Measurements from ENCODE around the gene VTI1A. TPM values are rescaled to one million over a fixed set of nuclear protein-coding genes. Genes with fewer than 3 reads are reported as not detected.

VTI1A gene
- total RNA-seq, 6 experiments from 2014 or later: 23.6 to 27.9 (median 24.9) TPM

- TF ChIP-seq, protein P1, sequence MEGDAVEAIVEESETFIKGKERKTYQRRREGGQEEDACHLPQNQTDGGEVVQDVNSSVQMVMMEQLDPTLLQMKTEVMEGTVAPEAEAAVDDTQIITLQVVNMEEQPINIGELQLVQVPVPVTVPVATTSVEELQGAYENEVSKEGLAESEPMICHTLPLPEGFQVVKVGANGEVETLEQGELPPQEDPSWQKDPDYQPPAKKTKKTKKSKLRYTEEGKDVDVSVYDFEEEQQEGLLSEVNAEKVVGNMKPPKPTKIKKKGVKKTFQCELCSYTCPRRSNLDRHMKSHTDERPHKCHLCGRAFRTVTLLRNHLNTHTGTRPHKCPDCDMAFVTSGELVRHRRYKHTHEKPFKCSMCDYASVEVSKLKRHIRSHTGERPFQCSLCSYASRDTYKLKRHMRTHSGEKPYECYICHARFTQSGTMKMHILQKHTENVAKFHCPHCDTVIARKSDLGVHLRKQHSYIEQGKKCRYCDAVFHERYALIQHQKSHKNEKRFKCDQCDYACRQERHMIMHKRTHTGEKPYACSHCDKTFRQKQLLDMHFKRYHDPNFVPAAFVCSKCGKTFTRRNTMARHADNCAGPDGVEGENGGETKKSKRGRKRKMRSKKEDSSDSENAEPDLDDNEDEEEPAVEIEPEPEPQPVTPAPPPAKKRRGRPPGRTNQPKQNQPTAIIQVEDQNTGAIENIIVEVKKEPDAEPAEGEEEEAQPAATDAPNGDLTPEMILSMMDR (IDR thresholded peaks at IDR 0.05): no peak
- peak overlapping the region; percentile 46 for H3K4me3 Mint-ChIP-seq
- no peak for DNase-seq
- no peaks in the 10 kb centered on the region for H3K27me3 Mint-ChIP-seq (ENCODE audit: insufficient read depth)
- H3K36me3 Mint-ChIP-seq (ENCODE audit: low read depth): no peaks in the 10 kb centered on the region
- H3K9me3 Mint-ChIP-seq: no peaks in the 10 kb centered on the region
- H3K4me1 Mint-ChIP-seq (ENCODE audit: low read depth): peaks cover 41% of the 10 kb centered on the region
- H3K27ac Mint-ChIP-seq: peak overlapping the region; percentile 19
Measured at GRCh38 chr10:112525200-112525599, 78.2 kb downstream of the VTI1A start.

DNA sequence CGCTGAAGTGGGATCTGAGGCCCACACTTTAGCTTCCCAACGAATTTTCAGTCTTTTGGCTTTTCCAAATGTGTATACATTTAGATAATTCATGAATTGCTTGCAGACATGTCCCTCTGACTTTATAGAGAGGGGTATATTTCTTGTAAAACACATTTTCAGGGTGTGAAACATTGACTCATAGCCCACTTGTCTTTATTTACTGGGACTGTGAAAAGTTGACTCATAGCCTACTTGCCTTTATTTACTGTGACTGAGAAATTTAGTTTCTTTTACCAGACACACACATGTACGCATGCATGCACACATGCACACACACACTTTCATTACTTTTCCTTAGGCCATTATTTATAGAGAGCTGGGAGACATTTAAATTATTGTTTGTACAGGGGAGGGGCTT, 79.1 kb downstream of the VTI1A start:
- H3K9me3 Mint-ChIP-seq: no peaks in the 10 kb centered on the region
- peak; percentile 15 for DNase-seq
- peaks cover 36% of the 10 kb centered on the region for H3K4me1 Mint-ChIP-seq (ENCODE audit: low read depth)
- no peak overlapping the region for H3K4me3 Mint-ChIP-seq
- TF ChIP-seq, protein P1 (IDR thresholded peaks at IDR 0.05): no peak
- H3K36me3 Mint-ChIP-seq (ENCODE audit: low read depth): no peaks in the 10 kb centered on the region
- no peaks in the 10 kb centered on the region for H3K27me3 Mint-ChIP-seq (ENCODE audit: insufficient read depth)
- no peak overlapping the region for H3K27ac Mint-ChIP-seq

GRCh38 chr10:112526906-112527305, 79.9 kb downstream of the VTI1A start:
- H3K27me3 Mint-ChIP-seq (ENCODE audit: insufficient read depth): no peaks in the 10 kb centered on the region
- no peaks in the 10 kb centered on the region for H3K36me3 Mint-ChIP-seq (ENCODE audit: low read depth)
- no peak overlapping the region for H3K27ac Mint-ChIP-seq
- no peak for DNase-seq
- TF ChIP-seq, protein P1 (IDR thresholded peaks at IDR 0.05): no peak
- H3K4me3 Mint-ChIP-seq: 0 out of 2 replicates have a peak overlapping the region, but pooled peaks have one; percentile 25
- no peaks in the 10 kb centered on the region for H3K9me3 Mint-ChIP-seq
- H3K4me1 Mint-ChIP-seq (ENCODE audit: low read depth): peaks cover 35% of the 10 kb centered on the region

- Mint-ChIP-seq H3K9me3 (no peaks in the 10 kb centered on the region), H3K27me3 (ENCODE audit: insufficient read depth) (no peaks in the 10 kb centered on the region), H3K36me3 (ENCODE audit: low read depth) (no peaks in the 10 kb centered on the region), H3K4me1 (ENCODE audit: low read depth) (peaks cover 35% of the 10 kb centered on the region), H3K27ac (no peak overlapping the region), H3K4me3 (no peak overlapping the region)
- TF ChIP-seq, protein P1 (IDR thresholded peaks at IDR 0.05): no peak
- no peak for DNase-seq
Measured at GRCh38 chr10:112528235-112528634, 81.2 kb downstream of the VTI1A start.

GRCh38 chr10:112531421-112531820, 84.4 kb downstream of the VTI1A start:
- TF ChIP-seq, protein P1 (IDR thresholded peaks at IDR 0.05): no peak
- no peak for DNase-seq
- peaks cover 9% of the 10 kb centered on the region for H3K4me1 Mint-ChIP-seq (ENCODE audit: low read depth)
- H3K27ac Mint-ChIP-seq: no peak overlapping the region
- no peaks in the 10 kb centered on the region for H3K27me3 Mint-ChIP-seq (ENCODE audit: insufficient read depth)
- no peaks in the 10 kb centered on the region for H3K9me3 Mint-ChIP-seq
- H3K36me3 Mint-ChIP-seq (ENCODE audit: low read depth): no peaks in the 10 kb centered on the region
- H3K4me3 Mint-ChIP-seq: no peak overlapping the region

GRCh38 chr10:112532189-112532588, 85.2 kb downstream of the VTI1A start:
- Mint-ChIP-seq H3K36me3 (ENCODE audit: low read depth) (no peaks in the 10 kb centered on the region), H3K4me1 (ENCODE audit: low read depth) (peaks cover under 1% of the 10 kb centered on the region), H3K27me3 (ENCODE audit: insufficient read depth) (no peaks in the 10 kb centered on the region), H3K9me3 (no peaks in the 10 kb centered on the region), H3K27ac (no peak overlapping the region), H3K4me3 (no peak overlapping the region)
- DNase-seq: no peak
- TF ChIP-seq, protein P1 (IDR thresholded peaks at IDR 0.05): no peak
